ENCODE data around the gene RHOXF2. TPM values are rescaled to one million over a fixed set of nuclear protein-coding genes. Genes with fewer than 3 reads are reported as not detected.

RHOXF2 gene
- total RNA-seq, 2 donors from 2014 or later = 0.10 TPM; not detected in 1

Other genes with a start within 250 kb of the RHOXF2 start
- 10 to 100 TPM; 12.2 to 12.5 TPM for gene NKAP, start 214.9 kb upstream of the RHOXF2 start, total RNA-seq
- gene RHOXF2B, start 80.9 kb upstream of the RHOXF2 start, total RNA-seq = not detected
- gene RHOXF1, start 42.7 kb upstream of the RHOXF2 start, total RNA-seq = 1 to 10 TPM in 1 of 2 donors, under 1 TPM in 1; 0.90 to 1.1 TPM
- 10 to 100 TPM; 20.5 to 21.5 TPM for gene ZBTB33, start 92.2 kb downstream of the RHOXF2 start, total RNA-seq
- under 1 TPM in 1 of 2 donors, not detected in 1; 0.30 TPM for gene TMEM255A, start 152.8 kb downstream of the RHOXF2 start, total RNA-seq
- gene ATP1B4, start 203.5 kb downstream of the RHOXF2 start, total RNA-seq = not detected

All from T-helper 17 cell (primary cell).